GM23248 (cell line): Measurements from ENCODE around the gene LDLRAD4. TPM values are rescaled to one million over a fixed set of nuclear protein-coding genes. Genes with fewer than 3 reads are reported as not detected.

Experiments used
- DNase-seq: peaks from one replicate; pipeline ENCODE4 v3.0.0-alpha.2; 2015
- H2AFZ ChIP-seq: fragments of 200-600 bp; sonication (generic); 2 replicates; pipeline ENCODE4 v1.6.1; 2016; ENCODE audit warnings: antibody characterized with exemption
- H3F3A ChIP-seq: fragments of 200-600 bp; sonication (generic); 2 replicates; pipeline ENCODE4 v1.6.1; 2016; ENCODE audit warnings: mild to moderate bottlenecking, antibody characterized with exemption, mixed run types; ENCODE audit not compliant: insufficient read depth
- H3K27ac ChIP-seq: fragments of 200-600 bp; sonication (generic); 2 replicates; pipeline ENCODE4 v1.5.1; 2016; ENCODE audit warnings: mild to moderate bottlenecking
- H3K27me3 ChIP-seq: fragments of 200-600 bp; sonication (generic); replicated peaks from 2 replicates; pipeline ENCODE4 v1.6.1; 2016; ENCODE audit warnings: mild to moderate bottlenecking; ENCODE audit not compliant: insufficient read depth
- H3K36me3 ChIP-seq: fragments of 200-600 bp; sonication (generic); 2 replicates; pipeline ENCODE4 v1.6.1; 2016; ENCODE audit warnings: low read depth, mild to moderate bottlenecking
- H3K4me1 ChIP-seq: fragments of 200-600 bp; sonication (generic); 2 replicates; pipeline ENCODE4 v1.6.1; 2016; ENCODE audit warnings: mild to moderate bottlenecking; ENCODE audit not compliant: insufficient read depth
- H3K4me2 ChIP-seq: fragments of 200-600 bp; sonication (generic); one replicate; pipeline ENCODE4 v1.6.1; 2016; ENCODE audit warnings: mild to moderate bottlenecking; ENCODE audit not compliant: unreplicated experiment
- H3K4me3 ChIP-seq: fragments of 200-600 bp; sonication (generic); 2 replicates; pipeline ENCODE4 v1.5.1; 2016; ENCODE audit warnings: mild to moderate bottlenecking
- H3K79me2 ChIP-seq: fragments of 200-600 bp; sonication (generic); 2 replicates; pipeline ENCODE4 v1.6.1; 2016; ENCODE audit warnings: mild to moderate bottlenecking; ENCODE audit not compliant: insufficient read depth
- H3K9ac ChIP-seq: fragments of 200-600 bp; sonication (generic); 2 replicates; pipeline ENCODE4 v1.6.1; 2016; ENCODE audit warnings: mild to moderate bottlenecking
- H3K9me2 ChIP-seq: fragments of 200-600 bp; sonication (generic); 2 replicates; pipeline ENCODE4 v1.6.1; 2016; ENCODE audit warnings: mixed run types, mild to moderate bottlenecking, moderate library complexity; ENCODE audit not compliant: insufficient read depth
- H3K9me3 ChIP-seq: fragments of 200-600 bp; sonication (generic); one replicate; pipeline ENCODE4 v1.6.1; 2017; ENCODE audit warnings: low read depth
- H4K20me1 ChIP-seq: fragments of 200-600 bp; sonication (generic); 2 replicates; pipeline ENCODE4 v1.6.0; 2016; ENCODE audit not compliant: insufficient read depth
- EZH2 ChIP-seq: fragments of 200-600 bp; sonication (generic); IDR thresholded peaks from 2 replicates; pipeline ENCODE4 v1.6.1; 2018; ENCODE audit warnings: antibody characterized with exemption, mild to moderate bottlenecking; ENCODE audit not compliant: insufficient read depth, poor library complexity, severe bottlenecking
- EZH2phosphoT487 ChIP-seq: fragments of 200-600 bp; sonication (generic); IDR thresholded peaks from 2 replicates; pipeline ENCODE4 v1.6.1; 2018; ENCODE audit warnings: antibody characterized with exemption, moderate library complexity, mild to moderate bottlenecking, low read depth; ENCODE audit not compliant: insufficient read depth
- WGBS, 2 experiments: methylation state at CpG; one replicate each; pipeline ENCODE4 v1.1.6; 2015 to 2017; ENCODE audit warnings: low lambda C conversion rate in 2 of 2, low coverage in 1 of 2; ENCODE audit errors: missing lambda C conversion rate in 2 of 2; 5-methylcytosine and 5-hydroxymethylcytosine counted together
- in situ Hi-C: fragments of 300-500 bp; cut with MboI; formaldehyde crosslinking; loops from 2 replicates; pipeline ENCODE4 v1.15.0; 2020
- polyA plus RNA-seq: library from polyadenylated mRNA; unstranded; fragments of >200 nt; fragmentation: Nextera tagmentation; extraction: Ambion mirVana; gene quantifications from 2 replicates; pipeline ENCODE4 v1.2.1, GENCODE V29; 2016
- total RNA-seq: library from RNA; depleted of rRNA; stranded (reverse); fragments of >200 nt; shearing (Covaris generic); gene quantifications from 2 replicates; pipeline ENCODE4 v1.2.3, GENCODE V29; 2014

LDLRAD4 gene
- total and polyA plus RNA-seq, 2 experiments from 2014 or later = not detected

DNA sequence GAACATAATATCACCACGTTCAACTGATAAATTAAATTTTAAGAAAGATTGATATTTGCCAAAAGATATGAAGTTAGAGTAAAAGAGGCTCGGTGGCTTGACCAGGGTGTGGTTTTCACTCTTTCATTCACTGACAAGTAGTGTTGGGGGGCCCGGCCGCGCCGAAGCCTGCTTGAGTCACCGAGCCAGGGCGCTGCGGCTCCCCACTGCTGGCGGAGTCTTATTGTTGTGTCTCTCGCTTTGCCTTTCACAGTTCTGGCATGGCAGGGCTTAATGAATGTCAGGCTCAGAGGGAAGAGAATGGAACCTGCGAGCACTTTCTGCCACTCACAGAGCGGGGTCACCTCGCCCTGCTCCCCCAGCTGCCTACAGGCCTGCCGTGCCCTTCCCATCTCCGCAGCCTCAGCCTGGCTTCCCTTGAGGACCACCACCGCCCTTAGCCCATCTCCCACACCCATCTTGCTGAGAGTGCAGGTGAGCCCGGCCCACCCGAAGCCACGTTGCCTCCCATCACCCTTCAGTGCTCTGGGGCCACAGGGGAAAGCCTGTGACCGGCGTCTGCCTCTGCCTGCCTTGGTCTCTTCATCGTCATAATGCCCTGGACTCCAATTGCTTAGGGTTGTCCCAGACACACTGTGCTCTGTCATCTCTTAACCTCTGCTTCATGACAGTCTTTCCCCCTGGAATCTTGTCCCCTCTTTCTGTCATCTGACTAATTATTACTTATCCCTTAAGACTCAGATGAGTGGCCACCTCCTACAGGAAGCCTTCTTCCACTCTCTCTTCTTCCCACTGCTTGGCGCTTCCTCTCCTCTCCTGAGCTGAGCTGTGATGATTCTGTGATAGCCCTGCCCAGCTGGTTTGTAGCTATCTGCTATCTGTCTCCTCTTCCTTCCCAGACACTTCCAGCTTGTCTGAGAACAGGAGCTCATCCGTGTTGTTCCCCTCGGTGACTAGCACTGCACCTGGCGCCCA is 365.3 kb downstream of the LDLRAD4 start:
- Histone ChIP-seq H3K27ac (no peak overlapping the region), H3K27me3 (peaks cover 24% of the 10 kb centered on the region), H3F3A (no peaks in the 10 kb centered on the region), H3K9me3 (no peaks in the 10 kb centered on the region), H3K9me2 (no peaks in the 10 kb centered on the region), H4K20me1 (no peaks in the 10 kb centered on the region), H3K4me3 (no peak overlapping the region), H2AFZ (no peak overlapping the region), H3K79me2 (no peaks in the 10 kb centered on the region), H3K4me1 (no peaks in the 10 kb centered on the region), H3K9ac (no peak overlapping the region), H3K36me3 (no peaks in the 10 kb centered on the region), H3K4me2 (no peak overlapping the region)
- TF ChIP-seq EZH2 (no peak), EZH2phosphoT487 (no peak)
- DNase-seq = no peak
- in situ Hi-C loops = no loop called here
- WGBS, 2 experiments = 78 to 79% methylated on average over 25 to 27 of the region's 27 CpGs

DNA sequence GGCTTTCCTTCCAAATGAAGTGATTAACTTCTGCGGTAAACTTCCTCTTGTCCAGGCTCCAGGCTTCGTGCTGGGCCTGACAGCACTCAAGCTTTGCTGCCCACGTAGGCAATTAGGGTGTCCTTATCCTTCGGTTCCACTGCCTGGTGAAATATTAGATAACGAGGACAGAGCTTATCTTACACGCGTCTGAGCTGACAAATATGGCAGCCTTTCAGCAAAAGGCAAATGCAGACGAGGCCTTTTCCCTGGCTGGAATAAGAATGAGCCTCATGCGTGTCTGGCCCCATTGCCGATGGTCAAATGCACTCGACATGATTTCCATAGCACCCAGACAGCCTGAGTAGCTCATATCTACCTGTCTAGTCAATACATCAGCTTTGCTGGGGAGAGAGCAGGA is 366.3 kb downstream of the LDLRAD4 start:
- no peak for TF ChIP-seq EZH2phosphoT487
- no peak for TF ChIP-seq EZH2
- no peak for DNase-seq
- Histone ChIP-seq H3K9ac (no peak overlapping the region), H3K27ac (no peak overlapping the region), H3F3A (no peaks in the 10 kb centered on the region), H3K4me3 (no peak overlapping the region), H3K27me3 (peaks cover 24% of the 10 kb centered on the region), H3K79me2 (no peaks in the 10 kb centered on the region), H3K9me3 (no peaks in the 10 kb centered on the region), H2AFZ (no peak overlapping the region), H4K20me1 (no peaks in the 10 kb centered on the region), H3K9me2 (no peaks in the 10 kb centered on the region), H3K4me2 (no peak overlapping the region), H3K4me1 (no peaks in the 10 kb centered on the region), H3K36me3 (no peaks in the 10 kb centered on the region)
- in situ Hi-C loops = no loop called here
- 59 to 62% methylated on average over 11 of the region's 11 CpGs for WGBS, 2 experiments

DNA sequence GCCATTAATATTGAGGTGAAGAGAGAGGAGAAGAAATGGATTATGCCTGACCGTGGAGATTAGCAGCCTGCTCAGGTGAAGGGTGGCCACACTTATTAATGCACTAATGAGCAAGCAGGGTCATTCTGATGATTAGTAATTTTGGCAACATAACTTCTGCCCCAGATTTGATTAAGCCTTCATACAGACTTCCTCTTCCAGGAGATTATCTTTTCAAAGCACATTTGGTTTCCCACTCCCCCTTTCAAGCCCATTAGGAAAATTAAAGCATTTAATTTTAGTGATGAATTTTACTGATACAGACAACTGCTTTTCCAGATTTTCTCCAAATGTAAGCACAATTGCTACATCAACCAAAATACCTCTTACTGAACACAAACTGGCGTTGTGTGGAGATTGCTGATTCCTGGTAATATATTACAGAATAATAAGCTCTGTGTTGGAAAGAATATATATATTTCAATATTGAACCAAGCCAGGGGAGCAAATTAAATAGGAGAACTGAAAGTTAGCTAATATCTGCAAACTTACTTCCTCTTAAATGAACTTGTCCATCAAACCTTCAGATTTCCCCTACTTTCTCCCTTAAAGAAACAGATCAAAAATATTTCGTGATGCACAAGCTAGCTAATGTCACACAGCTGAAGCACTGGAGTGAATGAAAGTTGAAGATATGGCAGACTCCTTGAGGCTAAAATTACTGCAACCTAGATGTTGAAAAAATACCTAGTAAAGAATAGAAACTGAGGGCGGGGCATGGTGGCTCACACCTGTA is 367.0 kb downstream of the LDLRAD4 start:
- no peaks in the 10 kb centered on the region for H3K4me1 ChIP-seq
- H4K20me1 ChIP-seq = no peaks in the 10 kb centered on the region
- no peaks in the 10 kb centered on the region for H3K9me3 ChIP-seq
- no peak overlapping the region for H3K9ac ChIP-seq
- in situ Hi-C loops = no loop called here
- no peak overlapping the region for H3K27ac ChIP-seq
- no peaks in the 10 kb centered on the region for H3K9me2 ChIP-seq
- no peaks in the 10 kb centered on the region for H3K79me2 ChIP-seq
- H3K4me2 ChIP-seq = no peak overlapping the region
- TF ChIP-seq EZH2phosphoT487 = no peak
- TF ChIP-seq EZH2 = no peak
- H3K27me3 ChIP-seq = peaks cover 21% of the 10 kb centered on the region
- H3F3A ChIP-seq = no peaks in the 10 kb centered on the region
- H3K36me3 ChIP-seq = no peaks in the 10 kb centered on the region
- H3K4me3 ChIP-seq = no peak overlapping the region
- no peak for DNase-seq
- H2AFZ ChIP-seq = no peak overlapping the region
- 30 to 32% methylated on average over 4 of the region's 4 CpGs for WGBS, 2 experiments

DNA sequence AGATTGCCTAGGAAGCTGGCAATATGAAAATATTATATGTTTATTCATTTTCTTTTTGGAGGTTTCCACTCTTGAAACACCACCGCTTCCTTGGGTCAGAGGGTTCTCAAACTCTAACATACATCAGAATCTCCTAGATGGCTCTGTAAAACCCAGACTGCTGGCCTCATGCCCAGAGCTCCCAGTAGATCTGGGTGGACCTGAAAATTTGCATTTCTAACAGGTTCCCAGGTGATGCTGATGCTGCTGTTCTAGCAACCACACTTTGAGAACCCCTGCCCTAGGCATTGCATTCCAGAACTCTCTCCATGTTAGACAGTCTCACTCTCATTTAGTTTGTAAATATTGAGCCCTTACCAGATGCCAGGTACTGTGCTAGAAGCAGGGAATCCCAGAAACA is 368.4 kb downstream of the LDLRAD4 start:
- peaks cover 9% of the 10 kb centered on the region for H3K27me3 ChIP-seq
- H4K20me1 ChIP-seq = no peaks in the 10 kb centered on the region
- H3K9me3 ChIP-seq = no peaks in the 10 kb centered on the region
- H3K4me2 ChIP-seq = no peak overlapping the region
- H3K36me3 ChIP-seq = no peaks in the 10 kb centered on the region
- H3F3A ChIP-seq = no peaks in the 10 kb centered on the region
- no peaks in the 10 kb centered on the region for H3K4me1 ChIP-seq
- in situ Hi-C loops = no loop called here
- H3K9ac ChIP-seq = no peak overlapping the region
- WGBS, 2 experiments = 75 to 85% methylated on average over 1 of the region's 1 CpG
- H3K9me2 ChIP-seq = no peaks in the 10 kb centered on the region
- no peak overlapping the region for H2AFZ ChIP-seq
- DNase-seq = no peak
- no peak for TF ChIP-seq EZH2phosphoT487
- no peak for TF ChIP-seq EZH2
- H3K27ac ChIP-seq = no peak overlapping the region
- no peak overlapping the region for H3K4me3 ChIP-seq
- H3K79me2 ChIP-seq = no peaks in the 10 kb centered on the region
